HG03558 (cell line): ENCODE data around the gene FILIP1L.
"Not testable (repeated sequence)": the region's sequence is repeated elsewhere in the genome, so short reads cannot be mapped to it uniquely, and the experiment has no call there.

Experiments used
- ATAC-seq: cut with Tn5 transposase; IDR thresholded peaks from one replicate; pipeline ENCODE4 v1.9.1; 2021; ENCODE audit warnings: moderate number of reproducible peaks; ENCODE audit not compliant: unreplicated experiment; ENCODE audit errors: extremely low read depth

Gene FILIP1L

GRCh38 chr3:100076731-100077529 is 37.4 kb downstream of the FILIP1L start:
- no peak for ATAC-seq

DNA sequence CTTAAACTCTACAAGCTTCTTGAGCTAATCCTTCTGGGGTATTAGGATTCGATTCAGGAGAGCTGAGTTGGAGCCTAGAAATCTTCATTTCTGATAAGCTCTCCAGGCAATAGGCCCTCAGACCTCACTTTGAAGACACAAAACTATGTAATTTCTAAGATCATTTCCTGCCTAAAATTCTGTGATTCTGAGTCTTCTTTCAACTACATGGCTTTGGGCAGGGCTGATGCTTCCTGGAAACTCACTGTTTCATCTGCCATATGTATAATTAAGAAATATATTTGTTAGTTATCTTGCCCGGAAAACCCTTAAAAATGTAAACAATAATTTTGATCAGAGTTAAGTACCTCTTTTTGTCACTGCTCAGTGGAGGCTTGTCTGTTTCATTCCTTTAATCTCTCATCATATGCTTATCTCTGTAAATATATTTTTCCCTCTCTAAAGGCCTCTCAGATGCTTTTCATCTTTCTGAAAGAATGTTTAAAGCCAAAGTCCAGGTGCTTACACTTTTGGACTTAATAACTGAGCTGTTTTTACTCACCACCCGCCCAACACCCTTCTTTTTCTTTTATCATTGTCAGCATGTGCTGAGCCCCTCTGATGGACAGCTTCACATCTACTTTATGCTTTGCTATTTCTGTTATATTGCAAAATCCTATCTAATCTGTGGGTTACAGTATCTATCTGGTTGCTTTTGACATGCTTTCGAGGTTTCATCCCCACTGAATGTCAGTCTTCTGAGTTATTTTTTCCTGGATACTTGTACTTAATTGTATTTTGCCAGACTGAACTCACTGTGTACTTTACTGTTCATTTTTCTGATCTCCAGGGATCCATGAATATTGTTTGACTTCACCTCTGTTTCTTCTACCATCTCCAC is 38.2 kb downstream of the FILIP1L start:
- ATAC-seq = no peak

GRCh38 chr3:100075196-100075595 is 39.1 kb downstream of the FILIP1L start:
- ATAC-seq = no peak

DNA sequence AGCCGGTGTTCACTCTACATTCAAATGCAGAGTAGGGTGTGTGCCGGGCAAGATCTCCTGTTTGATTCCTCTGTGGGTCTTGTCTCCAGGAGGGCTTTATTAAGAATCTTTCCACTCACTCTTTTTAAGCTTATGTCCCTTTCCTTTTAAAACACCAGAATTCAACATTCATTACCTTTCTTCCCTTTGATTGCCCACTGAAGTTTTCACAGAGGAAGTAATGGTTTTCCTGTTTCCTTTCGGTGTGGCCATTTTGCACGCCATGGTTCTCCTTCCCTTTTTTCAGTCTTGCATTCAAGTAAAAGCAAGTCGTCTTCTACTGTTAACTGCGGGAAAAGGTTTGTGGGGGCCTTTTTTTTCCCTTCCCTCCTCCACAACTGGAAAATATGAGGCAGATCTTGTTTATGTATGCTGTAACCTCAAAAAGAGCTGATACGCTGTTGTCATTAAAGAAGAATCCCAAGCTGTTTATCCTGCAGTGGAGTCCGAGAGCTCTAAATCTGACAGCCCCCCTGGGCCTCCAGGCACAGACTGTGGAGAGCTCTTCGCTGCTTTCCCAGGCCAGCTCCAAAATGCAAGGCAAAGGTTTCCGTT is 40.5 kb downstream of the FILIP1L start:
- no peak for ATAC-seq

- ATAC-seq = no peak
Measured at GRCh38 chr3:100073049-100073713, 41.1 kb downstream of the FILIP1L start.

GRCh38 chr3:100072326-100073048 is 41.8 kb downstream of the FILIP1L start:
- no peak for ATAC-seq

- ATAC-seq = no peak
Measured at GRCh38 chr3:100069472-100069871, 44.8 kb downstream of the FILIP1L start.

DNA sequence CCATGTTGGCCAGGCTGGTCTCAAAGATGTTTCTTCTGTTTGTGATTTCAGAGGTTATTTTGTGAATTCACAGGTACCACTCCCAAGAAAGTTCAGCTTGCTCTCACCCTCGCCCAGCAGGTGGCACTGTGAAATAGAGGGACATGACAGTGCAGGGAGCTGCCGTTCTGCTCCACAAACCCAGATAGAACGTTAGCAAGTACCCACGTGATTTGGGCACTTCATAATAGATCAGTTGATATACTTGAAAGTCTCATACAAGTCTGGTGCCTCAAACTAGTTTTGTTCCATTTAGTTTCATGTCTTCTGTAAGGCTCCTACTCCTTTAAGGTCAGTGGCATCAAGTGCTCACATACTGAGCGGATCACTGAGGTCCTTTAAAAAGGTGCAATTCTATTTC is 45.5 kb downstream of the FILIP1L start:
- ATAC-seq = no peak

GRCh38 chr3:100067589-100067988 is 46.7 kb downstream of the FILIP1L start:
- no peak for ATAC-seq

DNA sequence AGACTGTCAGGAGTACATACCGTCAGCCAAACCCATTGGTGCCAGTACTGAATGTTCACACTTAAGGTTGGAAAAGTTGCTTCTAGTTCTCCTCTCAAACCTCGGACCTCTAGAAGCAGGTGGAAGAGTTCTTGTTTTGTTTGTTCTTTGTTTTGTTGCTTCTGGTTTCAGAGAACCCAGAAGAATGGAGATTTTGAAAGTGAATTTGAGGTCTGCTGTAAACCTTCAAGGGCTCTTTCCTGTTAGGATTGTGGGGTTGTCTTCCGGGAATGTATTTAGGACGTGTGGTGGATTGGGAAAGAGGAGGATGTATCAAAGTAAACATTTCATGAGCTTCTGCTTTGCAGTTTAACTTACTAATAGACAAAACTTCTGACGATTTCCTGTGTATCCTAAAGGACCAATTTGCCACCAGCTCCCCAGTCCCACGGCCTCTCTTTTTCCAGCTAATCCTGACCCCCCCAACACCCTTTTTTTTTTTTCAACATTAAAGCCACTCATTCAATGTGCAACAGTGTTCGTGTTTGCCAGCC is 50.3 kb downstream of the FILIP1L start:
- no peak for ATAC-seq

- no peak for ATAC-seq
Measured at GRCh38 chr3:100062665-100063064, 51.6 kb downstream of the FILIP1L start.

- ATAC-seq = no peak
Measured at GRCh38 chr3:100060685-100061484, 53.4 kb downstream of the FILIP1L start.

DNA sequence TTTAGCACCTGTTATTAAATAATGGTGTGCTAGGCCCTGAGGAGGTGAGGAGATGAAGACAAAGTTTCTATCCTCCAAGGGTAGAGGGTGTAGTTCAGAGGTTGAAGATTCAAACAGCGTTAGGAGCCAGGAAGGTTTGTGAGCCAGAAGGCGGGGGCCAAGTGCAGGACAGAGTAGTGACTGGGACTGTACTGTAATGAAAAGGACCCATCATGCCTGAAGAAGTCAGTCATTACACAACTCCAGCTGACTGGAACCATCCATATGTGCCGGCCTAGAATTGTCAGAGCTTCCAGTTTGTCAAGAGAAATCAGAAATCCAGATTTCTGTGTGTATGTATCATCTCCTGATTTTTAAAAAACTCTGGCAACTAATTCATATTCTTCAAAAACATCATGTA is 54.8 kb downstream of the FILIP1L start:
- no peak for ATAC-seq

- no peak for ATAC-seq
Measured at GRCh38 chr3:100057716-100058575, 56.4 kb downstream of the FILIP1L start.

DNA sequence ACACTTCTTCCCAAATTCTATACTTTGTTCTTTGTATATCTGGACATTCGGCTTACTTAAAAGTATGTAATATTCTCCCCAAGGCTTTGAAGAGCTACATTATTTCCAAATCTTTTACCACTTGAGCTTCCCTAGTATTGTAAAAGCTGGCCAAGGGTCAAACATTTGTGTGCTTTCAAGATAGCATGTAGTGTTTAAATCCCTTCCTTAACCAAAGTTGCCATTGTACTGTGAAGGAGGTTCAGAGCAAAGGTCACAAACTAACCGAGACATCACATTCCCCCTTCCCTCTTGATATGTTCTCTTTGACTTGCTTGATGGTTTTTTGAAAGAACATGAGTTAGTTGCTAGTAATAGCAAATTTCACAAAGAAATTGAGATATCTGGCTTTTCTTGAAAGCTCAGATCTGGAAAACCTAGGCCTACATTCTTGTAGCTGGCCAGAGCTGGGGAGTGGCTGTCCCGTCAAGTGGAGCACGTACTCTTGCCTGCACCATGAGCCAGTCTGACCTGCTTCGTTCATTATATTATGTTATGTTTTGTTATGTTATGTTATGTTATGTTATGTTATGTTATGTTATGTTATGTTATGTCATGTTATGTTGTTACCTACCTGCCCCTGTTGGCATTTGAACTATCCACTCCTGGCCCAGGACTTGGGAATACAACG is 60.2 kb downstream of the FILIP1L start:
- ATAC-seq = no peak

- ATAC-seq = not testable (repeated sequence)
Measured at GRCh38 chr3:100051513-100051912, 62.8 kb downstream of the FILIP1L start.

DNA sequence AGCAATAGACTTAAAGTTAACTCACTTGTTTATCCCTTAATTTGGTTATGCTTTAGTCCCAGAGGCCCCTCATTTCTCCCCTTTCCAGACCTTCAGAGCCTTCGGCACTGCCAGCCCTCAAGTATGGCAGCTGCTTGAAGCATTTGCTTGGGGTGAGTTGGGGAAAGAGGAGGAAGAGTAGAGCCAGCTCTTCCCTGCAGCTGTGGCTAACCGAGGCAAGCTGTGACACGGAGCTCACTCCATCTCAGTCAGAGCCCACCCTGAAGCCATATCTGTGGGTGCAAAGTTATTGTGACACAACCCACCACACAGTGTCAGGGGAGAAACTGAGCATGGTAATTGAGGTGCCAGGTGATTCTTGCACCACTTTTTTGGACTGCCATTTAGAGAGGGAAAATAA is 66.1 kb downstream of the FILIP1L start:
- no peak for ATAC-seq
